Measurements from ENCODE around the gene DLK2. TPM values are rescaled to one million over a fixed set of nuclear protein-coding genes. Genes with fewer than 3 reads are reported as not detected.

Gene DLK2
- total RNA-seq, 4 donors from 2014 or later = 0.20 TPM; not detected in 3

- Histone ChIP-seq H3K27ac (no peak overlapping the region), H3K9me3 (no peaks in the 10 kb centered on the region), H3K4me1 (no peaks in the 10 kb centered on the region), H3K27me3 (no peaks in the 10 kb centered on the region), H3K4me3 (no peak overlapping the region), H3K36me3 (no peaks in the 10 kb centered on the region)
- intact Hi-C loops (cut with DNase I; ENCODE audit: low total_unique reads) (no loop called here), in situ Hi-C loops (cut with MboI; ENCODE audit: low sequenced_read_pairs in 4 of 4) (no loop called here)
- ATAC-seq = no peak
- DNase-seq = no peak
- no peak for TF ChIP-seq CTCF (IDR thresholded peaks at IDR 0.05 in 4 of 5, conservative IDR thresholded peaks at IDR 0.05 in 1 of 5)
- TF ChIP-seq POLR2A (IDR thresholded peaks at IDR 0.05) = no peak
These were observed 16.1 kb upstream of the DLK2 start for GRCh38 chr6:43471399-43471798.

GRCh38 chr6:43469947-43470346, 14.6 kb upstream of the DLK2 start:
- DNase-seq (no peak), ATAC-seq (no peak)
- H3K4me1 ChIP-seq = no peaks in the 10 kb centered on the region
- H3K36me3 ChIP-seq = no peaks in the 10 kb centered on the region
- no peak for TF ChIP-seq POLR2A (IDR thresholded peaks at IDR 0.05)
- no peak for TF ChIP-seq CTCF (IDR thresholded peaks at IDR 0.05 in 4 of 5, conservative IDR thresholded peaks at IDR 0.05 in 1 of 5)
- H3K27me3 ChIP-seq = peaks cover 0 to 6% (median 0%) of the 10 kb centered on the region in 3 donors
- intact Hi-C loops (cut with DNase I; ENCODE audit: low total_unique reads) (no loop called here), in situ Hi-C loops (cut with MboI; ENCODE audit: low sequenced_read_pairs in 4 of 4) (no loop called here)
- H3K4me3 ChIP-seq = no peak overlapping the region
- no peaks in the 10 kb centered on the region for H3K9me3 ChIP-seq
- no peak overlapping the region for H3K27ac ChIP-seq

- DNase-seq = no peak
- Histone ChIP-seq H3K27me3 (peaks cover 0 to 6% (median 0%) of the 10 kb centered on the region in 3 donors), H3K4me3 (no peak overlapping the region), H3K9me3 (no peaks in the 10 kb centered on the region), H3K27ac (no peak overlapping the region), H3K36me3 (no peaks in the 10 kb centered on the region), H3K4me1 (no peaks in the 10 kb centered on the region)
- TF ChIP-seq CTCF (IDR thresholded peaks at IDR 0.05 in 4 of 5, conservative IDR thresholded peaks at IDR 0.05 in 1 of 5) = no peak
- TF ChIP-seq POLR2A (IDR thresholded peaks at IDR 0.05) = no peak
- in situ Hi-C loops (cut with MboI; ENCODE audit: low sequenced_read_pairs in 4 of 4) (no loop called here), intact Hi-C loops (cut with DNase I; ENCODE audit: low total_unique reads) (no loop called here)
- no peak for ATAC-seq
These were observed 13.7 kb upstream of the DLK2 start for GRCh38 chr6:43468748-43469681.

- H3K27me3 ChIP-seq = peaks cover 0 to 6% (median 0%) of the 10 kb centered on the region in 3 donors
- intact Hi-C loops (cut with DNase I; ENCODE audit: low total_unique reads) = no loop called here
- TF ChIP-seq CTCF (IDR thresholded peaks at IDR 0.05 in 4 of 5, conservative IDR thresholded peaks at IDR 0.05 in 1 of 5) (no peak), POLR2A (IDR thresholded peaks at IDR 0.05) (no peak)
- no peak overlapping the region for H3K27ac ChIP-seq
- DNase-seq = no peak
- H3K4me1 ChIP-seq = no peaks in the 10 kb centered on the region
- no peak for ATAC-seq
- no peaks in the 10 kb centered on the region for H3K9me3 ChIP-seq
- H3K36me3 ChIP-seq = no peaks in the 10 kb centered on the region
- in situ Hi-C loops (cut with MboI; ENCODE audit: low sequenced_read_pairs in 4 of 4) = no loop called here
- H3K4me3 ChIP-seq = no peak overlapping the region
These were observed 12.9 kb upstream of the DLK2 start for GRCh38 chr6:43468240-43468639.
